Astrocyte (in vitro differentiated cells and primary cell): Measurements from ENCODE around the gene NAA60. TPM values are rescaled to one million over a fixed set of nuclear protein-coding genes. Genes with fewer than 3 reads are reported as not detected.

Source experiments
- DNase-seq: peaks from one replicate; pipeline ENCODE4 v3.0.0-alpha.2; 2010; ENCODE audit warnings: low read depth
- FAIRE-seq: peaks from 2 replicates; lab custom pipeline; 2011; peaks lifted over from hg19 to GRCh38; lab: Jason Lieb, UNC
- H2AFZ ChIP-seq: 2 replicates; pipeline ENCODE4 v1.6.0; 2012; ENCODE audit warnings: low read depth, low read length, inconsistent platforms
- H3K27ac ChIP-seq: 2 replicates; pipeline ENCODE4 v1.5.1; 2011; ENCODE audit warnings: low read depth, low read length, inconsistent platforms
- H3K27me3 ChIP-seq: 2 replicates; pipeline ENCODE4 v1.6.0; 2011; ENCODE audit warnings: low read length, inconsistent platforms; ENCODE audit not compliant: insufficient read depth
- H3K36me3 ChIP-seq: 2 replicates; pipeline ENCODE4 v1.5.1; 2011; ENCODE audit warnings: low read length, inconsistent platforms; ENCODE audit not compliant: insufficient read depth
- H3K4me1 ChIP-seq: 2 replicates; pipeline ENCODE4 v1.5.1; 2011; ENCODE audit warnings: low read length, inconsistent platforms; ENCODE audit not compliant: insufficient read depth
- H3K4me2 ChIP-seq: 2 replicates; pipeline ENCODE4 v1.6.0; 2012; ENCODE audit warnings: low read length, inconsistent platforms
- H3K4me3 ChIP-seq: 2 replicates; pipeline ENCODE4 v1.5.1; 2011; ENCODE audit warnings: low read depth, mild to moderate bottlenecking, low read length, inconsistent platforms; ENCODE audit not compliant: insufficient read depth
- H3K79me2 ChIP-seq: 2 replicates; pipeline ENCODE4 v1.6.0; 2012; ENCODE audit warnings: mild to moderate bottlenecking, low read length, inconsistent platforms; ENCODE audit not compliant: insufficient read depth
- H3K9ac ChIP-seq: 2 replicates; pipeline ENCODE4 v1.6.0; 2012; ENCODE audit warnings: mild to moderate bottlenecking, low read length, inconsistent platforms
- H3K9me3 ChIP-seq: 2 replicates; pipeline ENCODE4 v1.5.1; 2012; ENCODE audit warnings: low read depth, mild to moderate bottlenecking, low read length, inconsistent platforms; ENCODE audit not compliant: insufficient read depth
- H4K20me1 ChIP-seq: 2 replicates; pipeline ENCODE4 v1.6.0; 2012; ENCODE audit warnings: low read length, inconsistent platforms; ENCODE audit not compliant: insufficient read depth
- H3K27ac Mint-ChIP-seq: one replicate; pipeline ENCODE4 v1.8.0; 2021; ENCODE audit warnings: mild to moderate bottlenecking, mixed read lengths; ENCODE audit not compliant: unreplicated experiment
- H3K27me3 Mint-ChIP-seq: one replicate; pipeline ENCODE4 v1.8.0; 2021; ENCODE audit warnings: low read depth, mixed read lengths; ENCODE audit not compliant: unreplicated experiment
- H3K36me3 Mint-ChIP-seq: one replicate; pipeline ENCODE4 v1.8.0; 2021; ENCODE audit warnings: low read depth, mixed read lengths; ENCODE audit not compliant: unreplicated experiment
- H3K4me1 Mint-ChIP-seq: one replicate; pipeline ENCODE4 v1.8.0; 2021; ENCODE audit warnings: low read depth, mixed read lengths; ENCODE audit not compliant: unreplicated experiment
- H3K4me3 Mint-ChIP-seq: one replicate; pipeline ENCODE4 v1.8.0; 2021; ENCODE audit warnings: mild to moderate bottlenecking, moderate library complexity, mixed read lengths; ENCODE audit not compliant: unreplicated experiment
- H3K9me3 Mint-ChIP-seq: one replicate; pipeline ENCODE4 v1.8.0; 2021; ENCODE audit warnings: mild to moderate bottlenecking, mixed read lengths; ENCODE audit not compliant: unreplicated experiment
- CTCF ChIP-seq: IDR thresholded peaks from 2 replicates; pipeline ENCODE4 v1.5.1; 2011; ENCODE audit warnings: low read depth, mild to moderate bottlenecking, inconsistent platforms, low read length, moderate library complexity; ENCODE audit not compliant: insufficient read depth
- EZH2 ChIP-seq: IDR thresholded peaks from 2 replicates; pipeline ENCODE4 v1.6.1; 2012; ENCODE audit warnings: mild to moderate bottlenecking, low read length, inconsistent platforms; ENCODE audit not compliant: insufficient read depth
- total RNA-seq: library from RNA; stranded (reverse); gene quantifications from 2 replicates; pipeline ENCODE4 v1.2.1, GENCODE V29; 2021

NAA60 gene
- total RNA-seq, 1 donor from 2014 or later, result 64.9 TPM

- H3K79me2 ChIP-seq, result peaks cover 6% of the 10 kb centered on the region
- no peak overlapping the region for H3K27ac Mint-ChIP-seq
Observed at GRCh38 chr16:3484318-3485096, 41.0 kb downstream of the NAA60 start.

GRCh38 chr16:3485097-3485745 is 41.7 kb downstream of the NAA60 start:
- H3K36me3 Mint-ChIP-seq, result peaks cover 28% of the 10 kb centered on the region
- no peaks in the 10 kb centered on the region for H3K27me3 ChIP-seq
- H3K4me3 ChIP-seq, result no peak overlapping the region
- DNase-seq (no peak), FAIRE-seq (no peak)
- TF ChIP-seq EZH2 (no peak), CTCF (no peak)
- no peaks in the 10 kb centered on the region for H3K79me2 ChIP-seq
- H3K9me3 Mint-ChIP-seq, result peaks cover 4% of the 10 kb centered on the region
- no peaks in the 10 kb centered on the region for H3K9me3 ChIP-seq
- H3K9ac ChIP-seq, result no peak overlapping the region
- peaks cover 30% of the 10 kb centered on the region for H4K20me1 ChIP-seq
- H3K27ac Mint-ChIP-seq, result no peak overlapping the region
- no peak overlapping the region for H3K4me2 ChIP-seq
- no peak overlapping the region for H2AFZ ChIP-seq
- H3K27me3 Mint-ChIP-seq, result no peaks in the 10 kb centered on the region
- H3K4me1 ChIP-seq, result peaks cover 5% of the 10 kb centered on the region
- peaks cover 15% of the 10 kb centered on the region for H3K4me1 Mint-ChIP-seq
- H3K36me3 ChIP-seq, result peaks cover 13% of the 10 kb centered on the region
- H3K27ac ChIP-seq, result no peak overlapping the region
- H3K4me3 Mint-ChIP-seq, result no peak overlapping the region

More at GRCh38 chr16:3484318-3485096, 41.0 kb downstream of the NAA60 start:
- Histone ChIP-seq H3K4me3 (no peak overlapping the region), H3K9me3 (no peaks in the 10 kb centered on the region), H4K20me1 (peaks cover 36% of the 10 kb centered on the region), H3K9ac (no peak overlapping the region), H3K4me2 (no peak overlapping the region), H3K4me1 (peaks cover 5% of the 10 kb centered on the region), H3K27me3 (no peaks in the 10 kb centered on the region), H3K36me3 (peaks cover 13% of the 10 kb centered on the region), H2AFZ (no peak overlapping the region), H3K27ac (no peak overlapping the region)
- DNase-seq (no peak), FAIRE-seq (no peak)
- Mint-ChIP-seq H3K4me3 (no peak overlapping the region), H3K27me3 (no peaks in the 10 kb centered on the region), H3K36me3 (peaks cover 32% of the 10 kb centered on the region), H3K9me3 (peaks cover 4% of the 10 kb centered on the region), H3K4me1 (peaks cover 15% of the 10 kb centered on the region)
- TF ChIP-seq CTCF, result no peak
- TF ChIP-seq EZH2, result no peak
